Endometrial microvascular endothelial cells (primary cell): ENCODE data around the gene WDR86. TPM values are rescaled to one million over a fixed set of nuclear protein-coding genes. Genes with fewer than 3 reads are reported as not detected.

ENCODE experiments used
- in situ Hi-C: cut with HindIII; loops from 2 replicates; pipeline ENCODE4 v1.10.0; 2017; ENCODE audit warnings: low sequenced_read_pairs, low pct_unique_long_range_greater_than_20kb; ENCODE audit errors: inconsistent ontology term
- total RNA-seq: library from RNA; depleted of rRNA; stranded (reverse); fragments of >200 nt; gene quantifications from one replicate; pipeline ENCODE4 v1.2.3, GENCODE V29; 2015; ENCODE audit errors: inconsistent ontology term

Gene WDR86
- total RNA-seq, 1 donor from 2014 or later: not detected

- in situ Hi-C loops: no loop called here
These were observed 23.3 kb downstream of the WDR86 start for GRCh38 chr7:151386301-151387160.

GRCh38 chr7:151385626-151386300 is 24.1 kb downstream of the WDR86 start:
- in situ Hi-C loops: no loop called here

- in situ Hi-C loops: no loop called here
These were observed 24.8 kb downstream of the WDR86 start for GRCh38 chr7:151384776-151385625.

- in situ Hi-C loops: no loop called here
These were observed 25.5 kb downstream of the WDR86 start for GRCh38 chr7:151384352-151384697.

- in situ Hi-C loops: no loop called here
These were observed 26.0 kb downstream of the WDR86 start for GRCh38 chr7:151383638-151384351.

- in situ Hi-C loops: no loop called here
These were observed 27.6 kb downstream of the WDR86 start for GRCh38 chr7:151382079-151382885.

GRCh38 chr7:151381348-151382078 is 28.3 kb downstream of the WDR86 start:
- in situ Hi-C loops: no loop called here

GRCh38 chr7:151381098-151381347 is 28.8 kb downstream of the WDR86 start:
- in situ Hi-C loops: no loop called here

GRCh38 chr7:151380199-151381097 is 29.4 kb downstream of the WDR86 start:
- in situ Hi-C loops: no loop called here

- in situ Hi-C loops: no loop called here
These were observed 30.2 kb downstream of the WDR86 start for GRCh38 chr7:151379534-151380198.

- in situ Hi-C loops: no loop called here
These were observed 30.7 kb downstream of the WDR86 start for GRCh38 chr7:151379193-151379520.

GRCh38 chr7:151378496-151379192 is 31.2 kb downstream of the WDR86 start:
- in situ Hi-C loops: no loop called here

GRCh38 chr7:151378011-151378410 is 31.8 kb downstream of the WDR86 start:
- in situ Hi-C loops: no loop called here

- in situ Hi-C loops: no loop called here
These were observed 32.4 kb downstream of the WDR86 start for GRCh38 chr7:151377406-151377805.

GRCh38 chr7:151376218-151376902 is 33.5 kb downstream of the WDR86 start:
- in situ Hi-C loops: no loop called here
